ENCODE data around the gene WNT9B.
"Not testable (repeated sequence)": the region's sequence is repeated elsewhere in the genome, so short reads cannot be mapped to it uniquely, and the experiment has no call there.

The WNT9B gene

DNA sequence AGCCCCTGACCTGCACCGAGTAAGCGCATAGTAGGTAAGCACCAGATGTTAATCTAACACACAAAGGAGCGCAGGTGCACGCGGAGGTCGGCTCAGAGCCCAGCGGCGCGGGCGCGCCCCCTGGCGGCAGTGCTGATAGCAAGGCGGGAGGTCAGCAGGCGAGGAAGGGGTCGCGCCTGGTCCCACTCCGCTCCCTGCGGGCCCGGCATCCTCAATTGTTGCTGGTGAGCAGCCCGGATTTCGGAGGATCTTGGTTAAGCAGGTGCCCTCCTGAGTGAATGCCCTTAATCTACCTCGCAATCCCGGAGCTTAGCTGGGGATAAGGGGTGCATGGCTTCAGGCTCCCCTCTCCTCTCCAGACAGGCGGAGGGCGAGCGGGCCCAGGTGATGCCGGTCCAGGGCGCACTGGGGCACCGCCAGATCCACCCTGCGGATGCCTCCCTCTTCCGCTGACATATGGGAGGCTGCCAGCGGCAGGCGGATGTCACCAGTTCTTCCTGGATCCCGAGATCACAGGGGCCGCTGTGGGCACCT is 28.9 kb upstream of the WNT9B start:
- no peak for DNase-seq

DNA sequence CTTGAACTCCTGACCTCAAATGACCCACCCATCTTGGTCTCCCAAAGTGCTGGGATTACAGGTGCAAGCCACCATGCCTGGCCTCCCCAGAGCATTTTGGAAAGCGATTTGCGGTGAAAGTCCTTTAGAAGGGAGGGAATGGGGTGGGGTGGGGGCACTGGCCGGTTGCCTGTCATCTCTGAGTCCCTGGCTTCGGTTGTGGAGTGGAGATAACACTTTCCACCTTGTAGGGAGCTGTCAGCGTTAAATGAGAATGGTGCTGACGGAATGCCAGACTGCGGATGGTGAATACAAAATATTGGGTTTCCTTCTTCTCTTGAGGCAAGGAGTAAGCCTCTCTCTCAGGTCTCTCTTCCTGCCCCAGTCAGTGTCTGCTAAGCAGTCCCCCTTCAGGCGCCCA is 27.7 kb upstream of the WNT9B start:
- DNase-seq, result no peak

DNA sequence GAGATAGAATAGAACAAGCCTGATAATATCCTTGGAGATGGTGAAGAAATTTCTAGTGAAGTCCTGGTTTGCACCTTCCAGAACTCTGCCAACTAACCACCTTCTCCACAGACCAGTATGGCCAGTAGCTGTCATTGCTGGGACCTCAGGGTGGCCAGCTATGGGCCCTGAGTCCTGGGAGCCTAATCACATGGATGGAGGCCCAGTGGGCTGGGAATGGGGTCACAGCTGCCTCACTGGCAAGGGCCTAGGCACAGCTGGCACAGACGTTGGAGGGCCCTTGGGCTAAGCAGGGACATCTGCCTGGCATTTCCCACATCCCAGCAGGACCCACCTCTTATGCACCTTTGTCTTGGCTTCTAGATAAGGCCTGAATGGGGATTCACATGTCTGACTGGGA is 25.3 kb upstream of the WNT9B start:
- no peak for DNase-seq

- no peak for DNase-seq
These were observed 24.1 kb upstream of the WNT9B start for GRCh38 chr17:46827274-46827673.

DNA sequence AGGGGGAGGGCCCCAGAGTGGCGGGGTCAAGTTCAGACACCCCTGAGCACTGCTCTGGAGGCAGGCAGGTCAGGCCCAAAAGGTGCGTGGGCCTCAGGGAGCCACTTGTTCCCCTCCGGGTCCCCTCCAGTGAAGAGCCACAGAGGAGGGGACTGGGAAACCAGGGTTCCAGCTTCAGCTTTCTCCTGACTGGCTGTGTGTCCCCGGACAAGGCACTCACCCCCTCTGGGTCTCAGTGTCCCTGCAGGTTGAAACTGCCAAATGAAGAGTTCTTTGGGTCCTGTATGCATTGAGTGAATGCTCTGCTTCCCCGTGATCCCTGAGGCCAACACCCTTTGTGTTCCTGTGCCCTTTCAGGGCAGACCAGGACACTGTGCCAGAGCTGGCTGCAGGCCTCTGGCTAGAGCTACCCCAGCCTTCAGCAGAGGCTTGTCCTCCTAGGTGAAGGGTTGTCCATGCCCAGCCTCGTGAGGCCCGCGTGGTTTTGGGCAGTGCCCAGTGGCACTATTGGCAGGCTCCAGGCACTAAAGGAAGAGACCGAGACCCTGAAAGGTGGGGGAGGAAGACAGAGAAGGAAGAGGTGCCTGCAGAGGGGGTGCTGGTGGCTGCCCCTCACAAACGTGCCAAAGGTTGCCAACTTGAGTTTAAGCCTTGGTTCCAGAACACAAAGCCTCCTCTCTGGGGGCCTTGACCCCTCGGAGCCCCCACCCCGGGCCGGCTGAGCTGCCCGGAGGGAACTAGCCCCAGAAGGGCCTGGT is 19.6 kb upstream of the WNT9B start:
- no peak for DNase-seq

DNA sequence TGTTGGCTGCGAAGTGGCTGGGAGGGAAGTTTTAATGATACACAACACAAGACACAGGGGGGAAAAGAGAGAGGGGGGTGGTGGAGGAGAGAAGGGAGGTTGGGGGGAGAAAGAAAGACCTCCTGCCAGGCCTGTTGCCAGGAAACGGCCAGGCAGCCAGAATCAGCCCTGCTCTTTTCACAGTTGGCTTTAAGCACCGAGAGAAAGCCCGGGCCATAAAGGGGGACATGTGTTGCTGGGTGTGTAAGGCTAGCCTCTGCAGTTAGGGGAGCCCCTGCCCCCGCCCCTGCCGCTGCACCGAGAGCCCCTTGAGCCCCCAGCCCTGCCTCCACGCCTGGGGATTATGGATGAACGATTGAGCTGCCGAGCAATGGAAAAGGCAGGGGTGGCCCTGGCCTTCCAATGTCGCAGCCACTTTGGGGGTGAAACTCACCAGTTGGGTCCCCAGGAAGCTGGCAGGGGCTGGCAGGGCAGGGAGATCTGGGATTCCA is 19.0 kb upstream of the WNT9B start:
- no peak for DNase-seq

DNA sequence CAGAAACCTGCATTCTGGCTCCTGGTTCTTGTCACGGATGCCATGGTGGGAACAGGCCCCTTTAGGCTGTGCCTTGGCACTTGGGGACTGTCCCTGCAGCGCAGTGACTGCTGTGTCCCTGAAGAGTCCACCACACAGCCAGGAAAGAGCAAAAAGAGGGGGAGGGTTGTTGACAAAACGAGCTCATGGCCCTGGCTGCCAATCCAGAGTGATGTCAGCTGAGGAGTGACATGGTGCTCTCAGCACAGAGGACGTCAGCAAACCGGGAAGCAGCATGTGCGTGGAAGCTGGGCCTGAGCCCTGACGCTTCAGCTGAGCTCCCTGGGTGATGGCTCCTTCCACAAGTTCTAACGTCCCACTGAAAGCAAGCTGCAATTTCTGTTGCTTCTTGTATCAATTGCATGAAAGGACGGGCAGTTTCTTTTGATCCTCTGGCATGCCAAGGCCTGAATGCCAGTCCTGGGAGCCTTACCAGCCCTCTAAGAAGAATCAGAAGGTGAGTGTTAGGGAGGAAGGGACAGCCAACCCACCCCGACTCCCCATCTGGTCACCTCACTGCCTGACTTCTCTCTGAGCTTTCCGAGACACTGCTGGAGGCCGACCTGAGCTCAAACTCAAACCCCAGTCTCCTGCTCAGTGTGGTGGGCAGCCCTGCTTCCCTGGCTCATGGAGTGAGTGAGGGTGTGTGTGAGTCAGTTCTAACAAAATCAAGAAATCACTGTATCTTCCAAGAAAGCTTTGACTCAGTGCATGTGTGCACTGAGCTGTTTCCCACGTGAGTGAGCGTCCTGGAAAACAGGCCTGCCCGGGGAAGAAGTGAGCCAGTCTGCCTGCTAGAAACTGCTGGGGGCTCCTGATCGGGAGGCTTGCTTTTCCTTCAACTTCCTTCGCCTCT is 18.2 kb upstream of the WNT9B start:
- no peak for DNase-seq

GRCh38 chr17:46833840-46834208 is 17.6 kb upstream of the WNT9B start:
- no peak for DNase-seq

DNA sequence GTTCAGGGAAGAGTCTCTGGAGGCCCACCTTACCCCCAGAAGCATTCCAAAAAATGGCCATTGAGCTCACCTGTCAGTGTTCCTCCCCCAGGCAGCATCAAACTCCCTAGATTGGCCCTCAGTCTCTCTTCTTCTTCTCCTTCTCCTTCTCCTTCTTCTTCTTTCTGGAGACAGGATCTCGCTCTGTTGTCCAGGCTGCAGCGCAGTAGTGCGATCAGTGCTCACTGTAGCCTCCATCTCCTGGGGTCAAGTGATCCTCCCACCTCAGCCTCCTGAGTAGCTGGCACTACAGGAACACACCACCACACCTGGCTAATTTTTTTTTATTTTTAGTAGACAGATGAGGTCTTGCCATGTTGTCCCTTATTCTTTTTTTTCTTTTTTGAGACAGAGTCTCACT is 16.5 kb upstream of the WNT9B start:
- DNase-seq, result no peak

DNA sequence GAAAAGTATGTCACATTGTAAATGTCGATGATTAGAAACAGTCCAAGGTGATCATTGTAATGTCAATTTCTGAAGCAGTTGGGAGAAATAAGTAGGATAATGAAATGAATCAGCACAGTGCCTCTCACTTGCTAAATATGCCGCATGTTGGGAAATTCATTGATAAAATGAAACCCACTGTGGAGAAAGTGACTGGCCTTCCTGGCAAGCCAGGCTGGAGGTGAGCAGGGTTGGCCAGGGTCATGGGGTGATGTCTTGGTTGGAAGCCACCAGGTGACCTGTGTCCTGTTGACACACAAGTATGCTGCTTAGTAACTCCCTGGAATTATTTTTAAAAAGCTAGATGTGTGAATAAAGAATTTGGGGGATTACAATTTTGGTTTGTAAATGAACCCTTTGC is 14.9 kb upstream of the WNT9B start:
- no peak for DNase-seq

GRCh38 chr17:46837521-46837920 is 13.9 kb upstream of the WNT9B start:
- DNase-seq, result no peak

GRCh38 chr17:46839211-46839610 is 12.2 kb upstream of the WNT9B start:
- DNase-seq, result no peak

DNA sequence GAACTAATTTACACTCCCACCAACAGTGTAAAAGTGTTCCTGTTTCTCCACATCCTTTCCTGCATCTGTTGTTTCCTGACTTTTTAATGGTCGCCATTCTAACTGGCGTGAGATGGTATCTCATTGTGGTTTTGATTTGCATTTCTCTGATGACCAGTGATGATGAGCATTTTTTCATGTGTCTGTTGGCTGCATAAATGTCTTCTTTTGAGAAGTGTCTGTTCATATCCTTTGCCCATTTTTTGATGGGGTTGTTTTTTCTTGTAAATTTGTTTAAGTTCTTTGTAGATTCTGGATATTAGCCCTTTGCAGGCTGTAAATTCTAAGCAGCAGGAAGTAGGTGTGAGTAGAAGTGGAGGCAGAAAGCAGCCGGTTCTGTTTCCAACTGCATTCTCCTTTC is 10.8 kb upstream of the WNT9B start:
- DNase-seq, result not testable (repeated sequence)

- no peak for DNase-seq
These were observed 9.6 kb upstream of the WNT9B start for GRCh38 chr17:46841561-46842379.

- DNase-seq, result no peak
These were observed 8.5 kb upstream of the WNT9B start for GRCh38 chr17:46842835-46843234.

GRCh38 chr17:46847204-46848191 is 3.9 kb upstream of the WNT9B start:
- no peak for DNase-seq

GRCh38 chr17:46848534-46848933 is 2.8 kb upstream of the WNT9B start:
- no peak for DNase-seq

GRCh38 chr17:46850688-46851028 is 725 bp upstream of the WNT9B start:
- DNase-seq, result no peak

- DNase-seq, result no peak
These were observed 2.6 kb downstream of the WNT9B start for GRCh38 chr17:46853896-46854444.

GRCh38 chr17:46854515-46854914 is 3.1 kb downstream of the WNT9B start:
- DNase-seq, result no peak

- DNase-seq, result no peak
These were observed 3.6 kb downstream of the WNT9B start for GRCh38 chr17:46854948-46855347.

Measured in effector CD8-positive, alpha-beta T cell (primary cell).